HEK293 (cell line): ENCODE data around the gene ARX.

Experiments
- HOXC10 ChIP-seq: sonication (generic); formaldehyde crosslinking; IDR thresholded peaks from 2 replicates; pipeline ENCODE4 v1.8.1; 2023; ENCODE audit warnings: mild to moderate bottlenecking, missing genetic modification reagents
- HOXD13 ChIP-seq: sonication (generic); formaldehyde crosslinking; IDR thresholded peaks from 2 replicates; pipeline ENCODE4 v1.8.0; 2022; ENCODE audit warnings: missing genetic modification reagents, borderline replicate concordance
- PATZ1 ChIP-seq: fragments of 450-650 bp; formaldehyde crosslinking; IDR thresholded peaks from 2 replicates; pipeline ENCODE4 v1.5.1; 2016; ENCODE audit warnings: missing biosample characterization, missing genetic modification characterization
- SCRT1 ChIP-seq: fragments of 450-650 bp; formaldehyde crosslinking; IDR thresholded peaks from 2 replicates; pipeline ENCODE4 v1.5.1; 2016; ENCODE audit warnings: missing biosample characterization, missing genetic modification characterization, borderline replicate concordance
- ZNF157 ChIP-seq: fragments of 450-650 bp; formaldehyde crosslinking; IDR thresholded peaks from 2 replicates; pipeline ENCODE4 v1.5.1; 2016; ENCODE audit warnings: missing biosample characterization, missing genetic modification characterization
- ZNF169 ChIP-seq: fragments of 450-650 bp; formaldehyde crosslinking; IDR thresholded peaks from 2 replicates; pipeline ENCODE4 v1.5.1; 2016; ENCODE audit warnings: missing biosample characterization, missing genetic modification characterization
- ZNF174 ChIP-seq: fragments of 450-650 bp; formaldehyde crosslinking; IDR thresholded peaks from 2 replicates; pipeline ENCODE4 v1.5.0; 2017; ENCODE audit warnings: missing biosample characterization, mild to moderate bottlenecking, missing genetic modification characterization
- ZNF18 ChIP-seq: fragments of 450-650 bp; formaldehyde crosslinking; IDR thresholded peaks from 2 replicates; pipeline ENCODE4 v1.5.1; 2016; ENCODE audit warnings: missing biosample characterization, missing genetic modification characterization
- ZNF2 ChIP-seq: fragments of 450-650 bp; formaldehyde crosslinking; IDR thresholded peaks from 2 replicates; pipeline ENCODE4 v1.5.1; 2016; ENCODE audit warnings: missing biosample characterization, missing genetic modification characterization
- ZNF202 ChIP-seq: fragments of 450-650 bp; formaldehyde crosslinking; IDR thresholded peaks from 2 replicates; pipeline ENCODE4 v1.5.1; 2016; ENCODE audit warnings: missing biosample characterization, missing genetic modification characterization, borderline replicate concordance
- ZNF274 ChIP-seq, 2 experiments: fragments of 200-500 bp in 1 of 2; fragments of 450-650 bp in 1 of 2; sonication (Bioruptor generic) in 1 of 2; formaldehyde crosslinking in 1 of 2; IDR thresholded peaks; 2 replicates each; pipeline versions ENCODE4 v1.5.1 to v1.6.1; 2014 to 2016; ENCODE audit warnings: borderline replicate concordance in 1 of 2, inconsistent platforms in 1 of 2, low read length in 1 of 2, missing biosample characterization in 1 of 2, missing genetic modification characterization in 1 of 2
- ZNF350 ChIP-seq: fragments of 450-650 bp; formaldehyde crosslinking; IDR thresholded peaks from 2 replicates; pipeline ENCODE4 v1.5.0; 2017; ENCODE audit warnings: missing biosample characterization, mild to moderate bottlenecking, missing genetic modification characterization
- ZNF366 ChIP-seq: fragments of 450-650 bp; formaldehyde crosslinking; conservative IDR thresholded peaks from 2 replicates; pipeline ENCODE4 v1.5.1; 2016; ENCODE audit warnings: missing biosample characterization, missing genetic modification characterization
- ZNF398 ChIP-seq: fragments of 450-650 bp; formaldehyde crosslinking; IDR thresholded peaks from 2 replicates; pipeline ENCODE4 v1.5.1; 2017; ENCODE audit warnings: missing biosample characterization, missing genetic modification characterization
- ZNF433 ChIP-seq: fragments of 450-650 bp; formaldehyde crosslinking; IDR thresholded peaks from 2 replicates; pipeline ENCODE4 v1.5.1; 2016; ENCODE audit warnings: missing biosample characterization, missing genetic modification characterization, low read depth
- ZNF510 ChIP-seq: fragments of 450-650 bp; formaldehyde crosslinking; IDR thresholded peaks from 2 replicates; pipeline ENCODE4 v1.5.1; 2018; ENCODE audit warnings: mild to moderate bottlenecking, missing genetic modification characterization, missing biosample characterization; ENCODE audit not compliant: insufficient replicate concordance
- ZNF521 ChIP-seq: fragments of 450-650 bp; formaldehyde crosslinking; IDR thresholded peaks from 2 replicates; pipeline ENCODE4 v1.5.1; 2017; ENCODE audit warnings: missing biosample characterization, mild to moderate bottlenecking, missing genetic modification characterization
- ZNF555 ChIP-seq: fragments of 450-650 bp; formaldehyde crosslinking; conservative IDR thresholded peaks from 2 replicates; pipeline ENCODE4 v1.5.1; 2017; ENCODE audit warnings: missing biosample characterization, mild to moderate bottlenecking, missing genetic modification characterization, inconsistent platforms
- ZNF596 ChIP-seq: fragments of 450-650 bp; IDR thresholded peaks from 2 replicates; pipeline ENCODE4 v1.5.0; 2018; ENCODE audit warnings: missing biosample characterization, mild to moderate bottlenecking, missing genetic modification characterization, moderate library complexity
- ZNF610 ChIP-seq: fragments of 450-650 bp; formaldehyde crosslinking; IDR thresholded peaks from 2 replicates; pipeline ENCODE4 v1.5.1; 2016; ENCODE audit warnings: missing biosample characterization, missing genetic modification characterization, borderline replicate concordance
- ZNF623 ChIP-seq: fragments of 450-650 bp; formaldehyde crosslinking; IDR thresholded peaks from 2 replicates; pipeline ENCODE4 v1.5.1; 2016; ENCODE audit warnings: missing biosample characterization, missing genetic modification characterization
- ZNF626 ChIP-seq: fragments of 450-650 bp; sonication (Bioruptor Pico); formaldehyde crosslinking; IDR thresholded peaks from 2 replicates; pipeline ENCODE4 v1.5.1; 2018; ENCODE audit warnings: missing biosample characterization, missing genetic modification characterization, inconsistent platforms
- ZNF639 ChIP-seq: fragments of 450-650 bp; formaldehyde crosslinking; IDR thresholded peaks from 2 replicates; pipeline ENCODE4 v1.5.1; 2016; ENCODE audit warnings: missing biosample characterization, missing genetic modification characterization
- ZNF654 ChIP-seq: fragments of 450-650 bp; formaldehyde crosslinking; IDR thresholded peaks from 2 replicates; pipeline ENCODE4 v1.5.1; 2016; ENCODE audit warnings: low read depth, missing biosample characterization, missing genetic modification characterization
- ZNF660 ChIP-seq: fragments of 450-650 bp; IDR thresholded peaks from 2 replicates; pipeline ENCODE4 v1.5.1; 2018; ENCODE audit warnings: missing biosample characterization, mild to moderate bottlenecking, missing genetic modification characterization
- ZNF777 ChIP-seq: fragments of 450-650 bp; formaldehyde crosslinking; IDR thresholded peaks from 2 replicates; pipeline ENCODE4 v1.5.1; 2017; ENCODE audit warnings: missing biosample characterization, missing genetic modification characterization, borderline replicate concordance
- ZNF792 ChIP-seq: fragments of 450-650 bp; formaldehyde crosslinking; IDR thresholded peaks from 2 replicates; pipeline ENCODE4 v1.5.1; 2016; ENCODE audit warnings: missing biosample characterization, missing genetic modification characterization
- ZNF837 ChIP-seq: fragments of 450-650 bp; formaldehyde crosslinking; IDR thresholded peaks from 2 replicates; pipeline ENCODE4 v1.5.1; 2016; ENCODE audit warnings: missing biosample characterization, missing genetic modification characterization
- ZSCAN18 ChIP-seq: fragments of 450-650 bp; formaldehyde crosslinking; IDR thresholded peaks from 2 replicates; pipeline ENCODE4 v1.5.1; 2016; ENCODE audit warnings: missing biosample characterization, missing genetic modification characterization

Gene ARX

GRCh38 chrX:25020905-25021449, 5.2 kb upstream of the ARX start (continued):
- TF ChIP-seq ZNF555 (tag by site-specific recombination) (no peak), ZNF654 (peak; percentile 55), ZNF510 (tag by site-specific recombination) (no peak), ZNF174 (tag by site-specific recombination) (no peak), ZNF660 (tag by site-specific recombination) (0 out of 2 replicates have a peak, but pooled peaks have one; percentile 52), ZNF623 (tag by site-specific recombination) (no peak), ZNF837 (tag by site-specific recombination) (no peak), ZNF169 (tag by site-specific recombination) (no peak), ZNF18 (tag by site-specific recombination) (no peak), ZNF274 (IDR thresholded peaks at IDR 0.05; ENCODE audit: low read length) (no peak), ZNF274 (tag by site-specific recombination; IDR thresholded peaks at IDR 0.05; ENCODE audit: borderline replicate concordance) (no peak), ZNF366 (no peak), ZNF398 (tag by site-specific recombination) (no peak), ZNF521 (tag by site-specific recombination) (no peak), PATZ1 (peak; percentile 94), ZNF157 (tag by site-specific recombination) (no peak), ZNF639 (tag by site-specific recombination) (no peak), HOXD13 (CRISPR knock-in tag) (no peak), ZNF596 (tag by site-specific recombination) (no peak), ZNF202 (tag by site-specific recombination) (no peak), SCRT1 (tag by site-specific recombination) (no peak), HOXC10 (CRISPR knock-in tag) (no peak), ZNF433 (no peak), ZNF626 (tag by site-specific recombination) (no peak), ZNF792 (tag by site-specific recombination) (no peak), ZSCAN18 (tag by site-specific recombination) (no peak), ZNF610 (tag by site-specific recombination) (no peak), ZNF777 (tag by site-specific recombination) (0 out of 2 replicates have a peak, but pooled peaks have one; percentile 14), ZNF350 (tag by site-specific recombination) (no peak), ZNF2 (tag by site-specific recombination) (0 out of 2 replicates have a peak, but pooled peaks have one; percentile 25)
